ENCODE data around the gene COL13A1. TPM values are rescaled to one million over a fixed set of nuclear protein-coding genes. Genes with fewer than 3 reads are reported as not detected.

The COL13A1 gene
- total and polyA plus RNA-seq, 2 experiments from 2014 or later: 5.2 to 8.6 TPM

GRCh38 chr10:69843923-69844322, 42.2 kb downstream of the COL13A1 start:
- ATAC-seq (no peak), DNase-seq (ENCODE audit: low spot score) (no peak)
- no peak overlapping the region for H3K27ac Mint-ChIP-seq
- Histone ChIP-seq H3K9me2 (ENCODE audit: insufficient read depth) (no peaks in the 10 kb centered on the region), H3K27ac (ENCODE audit: low read depth) (no peak overlapping the region), H3K4me1 (ENCODE audit: insufficient read depth) (peaks cover 61% of the 10 kb centered on the region), H3K79me2 (replicated peaks; ENCODE audit: insufficient read depth) (no peaks in the 10 kb centered on the region), H4K20me1 (replicated peaks; ENCODE audit: insufficient read depth) (no peaks in the 10 kb centered on the region), H3F3A (replicated peaks; ENCODE audit: low read depth) (no peaks in the 10 kb centered on the region), H3K27me3 (ENCODE audit: insufficient read depth) (no peaks in the 10 kb centered on the region), H3K36me3 (ENCODE audit: insufficient read depth) (no peaks in the 10 kb centered on the region), H3K4me2 (no peak overlapping the region), H3K4me3 (no peak overlapping the region), H2AFZ (no peak overlapping the region)
- no peaks in the 10 kb centered on the region; the same call in 2 of the 3 replicates for H3K36me3 Mint-ChIP-seq (ENCODE audit: low read depth)
- TF ChIP-seq ZNF462 (CRISPR knock-in tag; IDR thresholded peaks at IDR 0.05) (no peak), JUNB (IDR thresholded peaks at IDR 0.05; ENCODE audit: unreplicated experiment) (peak; percentile 25)
- H3K27me3 Mint-ChIP-seq (ENCODE audit: insufficient read depth, low read depth, poor library complexity): peaks cover 17% of the 10 kb centered on the region
- no peaks in the 10 kb centered on the region for H3K9me3 Mint-ChIP-seq
- no peak overlapping the region; the same call in 2 of the 3 replicates for H3K4me3 Mint-ChIP-seq
- peaks cover 77% of the 10 kb centered on the region for H3K4me1 Mint-ChIP-seq

- Histone ChIP-seq H3K9me2 (ENCODE audit: insufficient read depth) (no peaks in the 10 kb centered on the region), H4K20me1 (replicated peaks; ENCODE audit: insufficient read depth) (no peaks in the 10 kb centered on the region), H2AFZ (no peak overlapping the region), H3K4me2 (peak overlapping the region; percentile 61), H3K79me2 (replicated peaks; ENCODE audit: insufficient read depth) (no peaks in the 10 kb centered on the region), H3K36me3 (ENCODE audit: insufficient read depth) (no peaks in the 10 kb centered on the region), H3K27me3 (ENCODE audit: insufficient read depth) (no peaks in the 10 kb centered on the region), H3F3A (replicated peaks; ENCODE audit: low read depth) (no peaks in the 10 kb centered on the region), H3K4me3 (no peak overlapping the region), H3K27ac (ENCODE audit: low read depth) (no peak overlapping the region), H3K4me1 (ENCODE audit: insufficient read depth) (peaks cover 61% of the 10 kb centered on the region)
- Mint-ChIP-seq H3K27ac (no peak overlapping the region), H3K4me1 (peaks cover 74% of the 10 kb centered on the region), H3K36me3 (ENCODE audit: low read depth) (no peaks in the 10 kb centered on the region; the same call in 2 of the 3 replicates), H3K4me3 (no peak overlapping the region), H3K9me3 (no peaks in the 10 kb centered on the region), H3K27me3 (ENCODE audit: insufficient read depth, low read depth, poor library complexity) (peaks cover 14% of the 10 kb centered on the region)
- ATAC-seq (no peak), DNase-seq (ENCODE audit: low spot score) (no peak)
- TF ChIP-seq ZNF114 (CRISPR knock-in tag; IDR thresholded peaks at IDR 0.05) (no peak), JUNB (IDR thresholded peaks at IDR 0.05; ENCODE audit: unreplicated experiment) (no peak), EZH2 (IDR thresholded peaks at IDR 0.05; ENCODE audit: low read depth, unreplicated experiment) (no peak)
Measured at GRCh38 chr10:69844698-69845097, 43.0 kb downstream of the COL13A1 start.
